DND-41 (cell line): ENCODE measurements around the gene SIDT1.

ENCODE experiments used
- ATAC-seq: fragments of 200-7000 bp; cut with Tn5 transposase; 3 replicates; pipeline ENCODE4 v1.9.1; 2021; ENCODE audit warnings: low read depth; ENCODE audit not compliant: insufficient read depth
- DNase-seq: peaks from one replicate; pipeline ENCODE4 v3.0.0-alpha.2; 2020
- H2AFZ ChIP-seq: 2 replicates; pipeline ENCODE4 v1.6.0; 2012; ENCODE audit warnings: low read depth, low read length
- H3K27ac ChIP-seq: 2 replicates; pipeline ENCODE4 v1.5.1; 2012; ENCODE audit warnings: low read length, inconsistent platforms
- H3K27me3 ChIP-seq: fragments of 200-600 bp; sonication (generic); 2 replicates; pipeline ENCODE4 v1.6.0; 2012; ENCODE audit warnings: low read length, mild to moderate bottlenecking, inconsistent platforms; ENCODE audit not compliant: insufficient read depth, poor library complexity
- H3K36me3 ChIP-seq: 2 replicates; pipeline ENCODE4 v1.5.1; 2012; ENCODE audit warnings: low read length, inconsistent platforms; ENCODE audit not compliant: insufficient read depth
- H3K4me1 ChIP-seq: 2 replicates; pipeline ENCODE4 v1.5.1; 2012; ENCODE audit warnings: mild to moderate bottlenecking, low read length; ENCODE audit not compliant: insufficient read depth
- H3K4me2 ChIP-seq: 2 replicates; pipeline ENCODE4 v1.6.0; 2012; ENCODE audit warnings: mild to moderate bottlenecking, moderate library complexity, low read length, inconsistent platforms; ENCODE audit not compliant: insufficient read depth
- H3K4me3 ChIP-seq, 2 experiments: fragments of 200-600 bp in 1 of 2; shearing (Covaris generic) in 1 of 2; 2 replicates each; pipeline ENCODE4 v1.5.1; 2012 to 2016; ENCODE audit warnings: inconsistent platforms in 2 of 2, low read length in 2 of 2, mild to moderate bottlenecking in 2 of 2, low read depth in 1 of 2, moderate library complexity in 1 of 2
- H3K79me2 ChIP-seq: 2 replicates; pipeline ENCODE4 v1.6.0; 2012; ENCODE audit warnings: low read length, inconsistent platforms; ENCODE audit not compliant: insufficient read depth
- H3K9ac ChIP-seq: 2 replicates; pipeline ENCODE4 v1.6.0; 2012; ENCODE audit warnings: low read depth, mild to moderate bottlenecking, inconsistent platforms, low read length, moderate library complexity
- H3K9me3 ChIP-seq: 2 replicates; pipeline ENCODE4 v1.5.1; 2012; ENCODE audit warnings: low read length, moderate library complexity, mild to moderate bottlenecking, inconsistent platforms; ENCODE audit not compliant: insufficient read depth, severe bottlenecking
- H4K20me1 ChIP-seq: 2 replicates; pipeline ENCODE4 v1.6.0; 2012; ENCODE audit warnings: low read length; ENCODE audit not compliant: insufficient read depth
- EZH2 ChIP-seq: IDR thresholded peaks from 3 replicates; pipeline ENCODE4 v1.6.1; 2012; ENCODE audit warnings: borderline replicate concordance, low read depth, mild to moderate bottlenecking, moderate library complexity, low read length, inconsistent platforms; ENCODE audit not compliant: severe bottlenecking
- TF ChIP-seq, protein P1 (sequence below): IDR thresholded peaks from 2 replicates; pipeline ENCODE4 v1.5.1; 2012; ENCODE audit warnings: borderline replicate concordance, low read length, moderate library complexity, mild to moderate bottlenecking; ENCODE audit not compliant: poor library complexity, severe bottlenecking; ENCODE audit errors: extremely low read depth

Gene SIDT1

DNA sequence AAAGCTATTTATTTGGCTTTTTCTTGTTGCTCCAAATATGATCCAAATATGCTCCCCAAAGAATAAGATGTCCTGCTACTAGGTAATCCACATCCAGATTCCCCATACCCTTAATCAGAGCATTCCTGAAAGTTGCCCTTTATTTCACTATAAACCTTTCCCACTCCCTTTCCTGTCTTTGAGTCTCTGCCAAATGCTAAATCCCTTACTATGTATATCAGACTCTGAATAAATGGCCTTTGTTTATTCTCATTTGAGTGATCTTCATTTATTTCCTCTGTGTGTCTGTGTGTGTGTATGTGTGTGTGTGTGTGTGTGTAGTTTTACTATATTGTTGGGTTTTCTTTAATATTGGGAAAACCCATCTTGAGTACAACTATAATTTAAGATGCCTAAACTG lies 10.4 kb upstream of the SIDT1 start:
- TF ChIP-seq, protein P1, sequence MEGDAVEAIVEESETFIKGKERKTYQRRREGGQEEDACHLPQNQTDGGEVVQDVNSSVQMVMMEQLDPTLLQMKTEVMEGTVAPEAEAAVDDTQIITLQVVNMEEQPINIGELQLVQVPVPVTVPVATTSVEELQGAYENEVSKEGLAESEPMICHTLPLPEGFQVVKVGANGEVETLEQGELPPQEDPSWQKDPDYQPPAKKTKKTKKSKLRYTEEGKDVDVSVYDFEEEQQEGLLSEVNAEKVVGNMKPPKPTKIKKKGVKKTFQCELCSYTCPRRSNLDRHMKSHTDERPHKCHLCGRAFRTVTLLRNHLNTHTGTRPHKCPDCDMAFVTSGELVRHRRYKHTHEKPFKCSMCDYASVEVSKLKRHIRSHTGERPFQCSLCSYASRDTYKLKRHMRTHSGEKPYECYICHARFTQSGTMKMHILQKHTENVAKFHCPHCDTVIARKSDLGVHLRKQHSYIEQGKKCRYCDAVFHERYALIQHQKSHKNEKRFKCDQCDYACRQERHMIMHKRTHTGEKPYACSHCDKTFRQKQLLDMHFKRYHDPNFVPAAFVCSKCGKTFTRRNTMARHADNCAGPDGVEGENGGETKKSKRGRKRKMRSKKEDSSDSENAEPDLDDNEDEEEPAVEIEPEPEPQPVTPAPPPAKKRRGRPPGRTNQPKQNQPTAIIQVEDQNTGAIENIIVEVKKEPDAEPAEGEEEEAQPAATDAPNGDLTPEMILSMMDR: no peak
- no peak for TF ChIP-seq EZH2
- H3K9ac ChIP-seq: no peak overlapping the region
- H3K27me3 ChIP-seq: peaks cover 15% of the 10 kb centered on the region
- H3K79me2 ChIP-seq: no peaks in the 10 kb centered on the region
- H4K20me1 ChIP-seq: no peaks in the 10 kb centered on the region
- no peak overlapping the region for H2AFZ ChIP-seq
- H3K4me2 ChIP-seq: no peak overlapping the region
- no peaks in the 10 kb centered on the region for H3K36me3 ChIP-seq
- no peaks in the 10 kb centered on the region for H3K4me1 ChIP-seq
- no peak for ATAC-seq
- H3K9me3 ChIP-seq: no peaks in the 10 kb centered on the region
- DNase-seq: no peak
- H3K27ac ChIP-seq: no peak overlapping the region
- no peak overlapping the region for H3K4me3 ChIP-seq

DNA sequence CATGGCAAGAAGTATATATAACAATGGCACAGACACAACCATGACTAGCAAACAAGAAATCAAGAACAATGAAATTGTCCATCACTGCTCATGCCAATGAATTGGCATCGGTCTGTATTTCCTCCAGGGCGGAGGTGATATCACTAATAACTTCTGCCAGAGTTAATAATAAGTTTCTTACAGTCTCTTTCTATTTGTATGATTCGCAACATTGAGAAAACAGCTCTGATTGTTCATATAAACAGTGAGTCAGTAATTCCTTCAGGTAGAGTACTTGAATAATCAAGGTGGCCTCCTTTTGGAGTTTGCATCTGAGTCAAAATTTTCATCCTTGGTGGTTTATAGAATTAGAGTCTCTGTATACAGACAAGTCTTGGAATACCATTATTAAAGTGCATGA lies 9.1 kb upstream of the SIDT1 start:
- Histone ChIP-seq H2AFZ (no peak overlapping the region), H3K4me2 (no peak overlapping the region), H3K36me3 (no peaks in the 10 kb centered on the region), H3K27me3 (peaks cover 15% of the 10 kb centered on the region), H4K20me1 (no peaks in the 10 kb centered on the region), H3K4me1 (no peaks in the 10 kb centered on the region), H3K9me3 (no peaks in the 10 kb centered on the region), H3K27ac (no peak overlapping the region), H3K4me3 (no peak overlapping the region), H3K9ac (no peak overlapping the region), H3K79me2 (no peaks in the 10 kb centered on the region)
- ATAC-seq (no peak), DNase-seq (no peak)
- TF ChIP-seq, protein P1: no peak
- no peak for TF ChIP-seq EZH2

DNA sequence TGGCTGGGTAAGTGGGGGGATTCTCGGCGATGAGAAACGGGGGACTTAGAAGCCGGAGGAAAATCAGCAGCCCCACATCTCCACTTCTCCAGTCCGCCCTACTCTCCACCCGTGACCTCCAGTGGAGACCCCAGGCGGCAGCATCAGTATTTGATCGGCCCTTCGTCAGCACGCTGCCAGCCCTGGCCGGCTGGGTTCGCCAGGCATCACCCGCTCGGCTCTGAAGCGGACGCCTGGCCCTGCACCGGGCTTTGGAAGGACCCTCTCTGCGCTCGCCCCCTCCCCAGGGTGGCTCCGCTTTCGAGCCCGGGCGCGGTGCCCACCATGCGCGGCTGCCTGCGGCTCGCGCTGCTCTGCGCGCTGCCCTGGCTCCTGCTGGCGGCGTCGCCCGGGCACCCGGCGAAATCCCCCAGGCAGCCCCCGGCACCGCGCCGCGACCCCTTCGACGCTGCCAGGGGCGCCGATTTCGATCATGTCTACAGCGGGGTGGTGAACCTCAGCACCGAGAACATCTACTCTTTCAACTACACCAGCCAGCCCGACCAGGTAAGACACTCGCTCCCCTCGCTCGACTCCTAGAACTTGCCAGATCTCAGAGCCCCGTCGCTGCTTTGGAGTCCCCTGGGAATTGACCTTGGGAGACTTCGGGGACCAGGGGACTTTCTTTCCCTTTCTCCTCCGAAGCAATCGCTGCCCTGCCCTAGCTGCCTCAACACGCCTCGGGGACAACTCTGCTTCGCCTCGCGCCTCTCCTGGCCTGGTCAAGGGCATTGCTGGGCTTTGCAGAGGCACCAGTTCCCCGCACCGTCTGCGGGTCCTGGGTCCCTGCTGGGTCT lies 561 bp downstream of the SIDT1 start:
- Histone ChIP-seq H3K4me3 (peak overlapping the region; percentile 59 to 62), H3K9ac (peak overlapping the region; percentile 58), H3K4me2 (peak overlapping the region; percentile 85), H3K36me3 (no peaks in the 10 kb centered on the region), H3K9me3 (no peaks in the 10 kb centered on the region), H3K4me1 (peaks cover 28% of the 10 kb centered on the region), H3K27ac (peak overlapping the region; percentile 45), H2AFZ (peak overlapping the region; percentile 72), H3K79me2 (no peaks in the 10 kb centered on the region), H3K27me3 (peaks cover 19% of the 10 kb centered on the region), H4K20me1 (no peaks in the 10 kb centered on the region)
- no peak for TF ChIP-seq EZH2
- TF ChIP-seq, protein P1: no peak
- DNase-seq (peak; percentile 45), ATAC-seq (peak; percentile 72)
